Measurements from ENCODE around the gene RAPGEF2.
"Not testable (repeated sequence)": the region's sequence is repeated elsewhere in the genome, so short reads cannot be mapped to it uniquely, and the experiment has no call there.

The RAPGEF2 gene

GRCh38 chr4:159337041-159337440 lies 234.2 kb downstream of the RAPGEF2 start:
- DNase-seq, result no peak

- DNase-seq, result no peak
These were observed 238.6 kb downstream of the RAPGEF2 start for GRCh38 chr4:159341522-159341921.

DNA sequence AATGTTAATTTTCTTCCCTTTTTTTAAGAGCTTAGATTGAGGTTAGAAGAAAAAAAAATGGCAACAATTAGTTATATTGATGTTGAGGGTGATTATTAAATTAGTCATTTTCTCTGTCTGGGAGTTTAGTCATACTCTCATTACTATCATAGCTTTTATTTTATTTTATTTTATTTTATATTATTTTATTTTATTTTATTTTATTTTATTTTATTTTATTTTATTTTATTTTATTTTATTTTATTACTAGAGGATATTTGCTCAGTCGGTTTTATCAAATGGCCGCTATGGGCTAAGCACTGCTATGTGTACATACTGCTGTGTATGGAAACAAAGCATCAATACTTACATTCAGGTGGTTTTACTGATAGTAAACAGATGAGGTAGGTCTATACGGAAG lies 239.5 kb downstream of the RAPGEF2 start:
- no peak for DNase-seq

- no peak for DNase-seq
These were observed 240.2 kb downstream of the RAPGEF2 start for GRCh38 chr4:159343116-159343515.

- no peak for DNase-seq
These were observed 242.0 kb downstream of the RAPGEF2 start for GRCh38 chr4:159344877-159345276.

DNA sequence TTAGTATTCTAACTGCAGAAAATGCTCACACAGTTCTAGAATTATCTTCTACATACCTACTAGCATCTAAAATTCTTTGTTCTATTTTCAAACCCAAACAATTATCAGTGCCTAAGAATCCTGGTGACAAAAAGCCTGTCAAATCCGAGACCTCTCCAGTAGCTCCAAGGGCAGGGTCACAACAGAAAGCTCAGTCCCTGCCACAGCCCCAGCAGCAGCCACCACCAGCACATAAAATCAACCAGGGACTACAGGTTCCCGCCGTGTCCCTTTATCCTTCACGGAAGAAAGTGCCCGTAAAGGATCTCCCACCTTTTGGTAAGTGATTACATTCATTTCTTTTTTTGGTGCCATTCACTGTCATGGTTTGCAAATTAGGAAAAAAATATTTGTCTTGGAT lies 243.8 kb downstream of the RAPGEF2 start:
- no peak for DNase-seq

GRCh38 chr4:159347813-159348212 lies 244.9 kb downstream of the RAPGEF2 start:
- no peak for DNase-seq

GRCh38 chr4:159349332-159349731 lies 246.5 kb downstream of the RAPGEF2 start:
- no peak for DNase-seq

- DNase-seq, result no peak
These were observed 249.7 kb downstream of the RAPGEF2 start for GRCh38 chr4:159352609-159353008.

DNA sequence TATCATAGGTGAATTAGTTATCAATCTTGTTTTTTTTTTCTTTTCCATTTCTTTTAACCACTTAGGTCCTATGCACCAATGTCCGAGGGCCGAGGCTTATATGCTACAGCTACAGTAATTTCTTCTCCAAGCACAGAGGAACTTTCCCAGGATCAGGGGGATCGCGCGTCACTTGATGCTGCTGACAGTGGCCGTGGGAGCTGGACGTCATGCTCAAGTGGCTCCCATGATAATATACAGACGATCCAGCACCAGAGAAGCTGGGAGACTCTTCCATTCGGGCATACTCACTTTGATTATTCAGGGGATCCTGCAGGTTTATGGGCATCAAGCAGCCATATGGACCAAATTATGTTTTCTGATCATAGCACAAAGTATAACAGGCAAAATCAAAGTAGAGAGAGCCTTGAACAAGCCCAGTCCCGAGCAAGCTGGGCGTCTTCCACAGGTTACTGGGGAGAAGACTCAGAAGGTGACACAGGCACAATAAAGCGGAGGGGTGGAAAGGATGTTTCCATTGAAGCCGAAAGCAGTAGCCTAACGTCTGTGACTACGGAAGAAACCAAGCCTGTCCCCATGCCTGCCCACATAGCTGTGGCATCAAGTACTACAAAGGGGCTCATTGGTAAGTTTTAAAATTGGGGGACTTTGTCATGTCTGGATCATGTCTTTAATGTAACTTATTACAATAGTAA lies 250.7 kb downstream of the RAPGEF2 start:
- DNase-seq, result no peak

DNA sequence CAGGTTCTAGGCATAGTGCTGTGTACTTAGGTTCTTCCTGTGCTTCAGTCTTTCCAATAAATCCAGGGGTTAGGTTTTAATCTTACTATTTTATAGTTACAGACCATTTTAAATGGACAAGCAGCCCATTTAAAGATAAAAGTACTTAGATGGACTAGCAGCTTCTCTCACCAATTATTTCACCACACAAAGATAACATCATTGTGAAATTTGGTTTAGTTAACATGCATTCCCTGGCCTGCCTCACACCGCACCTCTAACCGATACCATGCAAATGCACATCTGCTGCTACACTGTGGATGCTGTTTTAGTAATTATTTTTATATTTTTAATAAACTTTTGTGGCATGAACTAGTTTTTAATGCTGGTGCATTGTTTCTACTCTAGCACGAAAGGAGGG lies 252.6 kb downstream of the RAPGEF2 start:
- DNase-seq, result no peak

DNA sequence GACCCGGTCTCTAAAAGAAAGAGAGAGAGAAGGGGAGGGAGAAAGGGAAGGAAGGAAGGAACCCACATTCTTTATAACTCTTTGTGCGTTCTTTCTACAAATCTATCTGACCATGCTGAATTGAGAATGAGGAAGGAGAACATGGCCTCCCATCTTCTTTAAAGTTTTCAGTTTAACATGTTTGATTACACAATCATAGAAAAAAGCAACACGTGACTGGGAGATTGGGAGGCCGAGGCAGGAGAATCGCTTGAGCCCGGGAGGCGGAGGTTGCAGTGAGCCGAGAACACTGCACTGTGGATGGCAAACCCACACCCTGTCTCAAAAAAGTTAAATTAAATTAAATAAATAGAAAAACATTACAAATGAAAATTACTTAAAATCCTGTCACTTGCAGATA lies 254.5 kb downstream of the RAPGEF2 start:
- DNase-seq, result no peak

- DNase-seq, result no peak
These were observed 255.3 kb downstream of the RAPGEF2 start for GRCh38 chr4:159358226-159358625.

DNA sequence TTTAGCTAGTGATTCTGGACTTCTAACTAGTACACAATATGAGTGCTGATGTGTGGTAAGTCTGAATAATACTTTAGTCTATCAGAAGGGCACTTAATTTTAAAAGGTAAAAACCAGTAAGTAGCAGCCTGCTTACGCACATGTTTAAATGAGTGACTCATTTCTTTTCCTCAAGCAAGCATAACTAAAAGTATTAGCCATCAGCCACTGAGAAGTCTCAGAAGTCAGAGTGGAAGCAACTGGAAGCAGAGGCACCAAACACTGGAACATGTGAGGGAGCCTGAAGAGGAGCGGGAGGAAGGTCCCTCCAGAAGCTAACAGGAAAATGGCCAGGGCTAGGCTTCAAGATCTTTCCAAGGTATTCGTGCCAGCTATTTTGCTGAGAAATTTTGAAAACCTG lies 257.7 kb downstream of the RAPGEF2 start:
- DNase-seq, result no peak

DNA sequence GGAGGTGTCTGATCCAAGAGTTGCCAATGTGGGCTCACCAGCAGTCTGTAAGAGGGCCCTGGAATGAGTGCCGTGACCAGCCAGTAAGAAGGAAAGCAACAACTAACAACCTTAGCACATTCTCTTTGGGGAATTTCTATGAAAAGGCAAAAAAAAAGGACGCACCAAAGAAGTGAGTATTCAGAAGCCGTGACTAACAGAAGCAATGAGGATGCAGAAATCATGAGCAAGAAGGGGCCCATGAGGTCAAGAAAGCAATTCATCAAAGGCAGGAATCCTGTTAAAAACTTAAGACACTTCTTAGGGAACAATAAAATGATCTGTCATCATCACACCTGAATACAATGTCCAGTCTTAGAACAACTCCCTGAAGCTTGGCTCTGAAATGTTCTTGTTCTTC lies 260.5 kb downstream of the RAPGEF2 start:
- DNase-seq, result no peak

- no peak for DNase-seq
These were observed 264.3 kb downstream of the RAPGEF2 start for GRCh38 chr4:159366966-159367780.

DNA sequence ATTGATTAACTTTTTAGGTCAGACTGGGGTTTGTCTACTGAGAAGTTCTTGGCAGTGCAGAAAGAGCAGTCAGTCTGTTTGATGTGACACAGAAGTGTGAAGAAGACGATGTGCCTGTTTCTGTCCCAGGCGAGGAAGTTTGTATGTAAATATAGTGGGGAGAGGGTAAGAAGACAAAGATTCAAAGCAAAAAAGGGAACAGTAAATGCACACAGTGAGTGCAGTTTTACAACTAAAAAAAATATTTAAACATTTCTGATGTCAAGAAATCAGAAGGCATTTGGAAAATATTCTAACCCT lies 264.9 kb downstream of the RAPGEF2 start:
- DNase-seq, result no peak

GRCh38 chr4:159368320-159368719 lies 265.4 kb downstream of the RAPGEF2 start:
- no peak for DNase-seq

DNA sequence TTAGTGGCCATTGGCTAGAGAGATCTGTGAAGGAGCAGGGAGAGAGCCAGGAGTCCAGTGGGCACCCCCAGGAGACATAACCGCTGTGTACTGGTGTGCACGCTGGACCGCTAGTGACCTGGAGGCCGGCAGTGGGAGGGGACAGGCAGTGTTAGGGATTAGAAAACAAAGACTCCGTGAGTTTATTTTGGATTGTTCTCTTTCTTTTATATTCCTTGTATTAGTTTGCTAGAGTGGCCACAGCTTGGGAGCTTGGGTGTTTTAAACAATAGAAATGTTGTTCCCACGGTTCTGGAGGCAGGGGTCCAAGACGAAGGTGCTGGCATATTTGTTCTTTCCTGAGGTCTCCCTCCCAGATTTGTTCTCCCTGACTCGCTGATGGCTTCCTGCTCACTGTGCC lies 266.4 kb downstream of the RAPGEF2 start:
- no peak for DNase-seq

GRCh38 chr4:159370286-159370685 lies 267.4 kb downstream of the RAPGEF2 start:
- DNase-seq, result no peak

DNA sequence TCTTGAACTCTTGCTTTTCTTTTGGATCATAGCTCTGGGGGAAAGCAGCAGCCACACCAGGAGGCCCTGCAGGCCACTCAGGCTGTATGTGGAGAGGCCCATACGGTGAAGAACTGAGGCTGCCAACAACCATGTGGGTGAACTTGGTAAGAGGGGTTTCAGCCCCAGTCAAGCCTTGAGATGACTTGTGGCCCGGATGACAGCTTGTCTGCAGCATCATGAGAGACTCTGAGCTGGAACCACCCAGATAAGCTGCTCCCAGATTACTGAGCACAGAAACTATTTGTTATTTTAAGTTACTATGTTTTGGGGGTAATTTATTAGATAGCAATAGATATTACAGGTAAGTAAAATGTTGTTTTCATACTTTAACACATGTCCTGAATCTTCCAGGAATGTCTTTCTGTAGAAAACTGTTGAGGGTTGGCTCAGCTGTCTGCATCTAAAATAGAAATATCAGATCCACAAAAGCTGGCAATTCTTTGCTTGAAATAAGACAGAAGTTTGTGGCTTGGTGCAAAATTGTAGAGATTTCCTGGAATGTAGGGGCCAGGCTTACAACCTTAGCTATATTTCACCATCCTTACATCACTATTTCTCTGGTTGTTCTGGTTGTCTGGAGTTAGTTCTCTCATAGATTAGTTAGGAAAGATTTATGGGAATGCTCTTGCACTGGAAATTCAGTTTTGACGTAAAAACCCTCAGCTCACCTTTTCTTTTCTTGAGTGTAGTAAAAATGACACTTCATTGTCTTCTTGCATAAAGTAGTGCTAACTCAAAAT lies 272.1 kb downstream of the RAPGEF2 start:
- no peak for DNase-seq

- DNase-seq, result no peak
These were observed 273.4 kb downstream of the RAPGEF2 start for GRCh38 chr4:159376289-159376688.

GRCh38 chr4:159378056-159378616 lies 275.3 kb downstream of the RAPGEF2 start:
- DNase-seq, result no peak

DNA sequence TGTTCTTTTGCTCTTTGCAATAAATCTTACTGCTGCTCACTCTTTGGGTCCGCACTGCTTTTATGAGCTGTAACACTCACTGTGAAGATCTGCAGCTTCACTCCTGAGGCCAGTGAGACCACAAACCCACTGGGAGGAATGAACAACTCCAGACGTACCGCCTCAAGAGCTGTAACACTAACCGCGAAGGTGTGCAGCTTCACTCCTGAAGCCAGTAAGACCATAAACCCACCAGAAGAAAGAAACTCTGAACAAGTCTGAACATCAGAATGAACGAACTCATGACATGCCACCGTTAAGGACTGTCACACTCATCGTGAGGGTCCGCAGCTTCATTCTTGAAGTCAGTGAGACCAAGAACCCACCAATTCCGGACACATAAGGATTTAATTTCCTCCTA lies 276.2 kb downstream of the RAPGEF2 start:
- not testable (repeated sequence) for DNase-seq

Data from NCI-H2029 treated with DMSO at 0.1 percent for 48 hours (cell line).